OCI-LY7 (cell line): ENCODE data around the gene AKAP13.

Experiments
- EZH2phosphoT487 ChIP-seq: fragments of 200-600 bp; sonication (generic); IDR thresholded peaks from 2 replicates; pipeline ENCODE4 v1.6.1; 2018; ENCODE audit warnings: low read depth, borderline replicate concordance, mild to moderate bottlenecking, mixed run types, antibody characterized with exemption, low read length, moderate library complexity, mixed read lengths
- TF ChIP-seq, protein P1 (sequence below): fragments of 200-600 bp; sonication (generic); conservative IDR thresholded peaks from 2 replicates; pipeline ENCODE4 v1.5.1; 2014; ENCODE audit warnings: mild to moderate bottlenecking, antibody characterized with exemption, low read length, moderate library complexity, mixed read lengths

GRCh38 chr15:85386261-85386660 is 5.9 kb downstream of the AKAP13 start:
- TF ChIP-seq, protein P1, sequence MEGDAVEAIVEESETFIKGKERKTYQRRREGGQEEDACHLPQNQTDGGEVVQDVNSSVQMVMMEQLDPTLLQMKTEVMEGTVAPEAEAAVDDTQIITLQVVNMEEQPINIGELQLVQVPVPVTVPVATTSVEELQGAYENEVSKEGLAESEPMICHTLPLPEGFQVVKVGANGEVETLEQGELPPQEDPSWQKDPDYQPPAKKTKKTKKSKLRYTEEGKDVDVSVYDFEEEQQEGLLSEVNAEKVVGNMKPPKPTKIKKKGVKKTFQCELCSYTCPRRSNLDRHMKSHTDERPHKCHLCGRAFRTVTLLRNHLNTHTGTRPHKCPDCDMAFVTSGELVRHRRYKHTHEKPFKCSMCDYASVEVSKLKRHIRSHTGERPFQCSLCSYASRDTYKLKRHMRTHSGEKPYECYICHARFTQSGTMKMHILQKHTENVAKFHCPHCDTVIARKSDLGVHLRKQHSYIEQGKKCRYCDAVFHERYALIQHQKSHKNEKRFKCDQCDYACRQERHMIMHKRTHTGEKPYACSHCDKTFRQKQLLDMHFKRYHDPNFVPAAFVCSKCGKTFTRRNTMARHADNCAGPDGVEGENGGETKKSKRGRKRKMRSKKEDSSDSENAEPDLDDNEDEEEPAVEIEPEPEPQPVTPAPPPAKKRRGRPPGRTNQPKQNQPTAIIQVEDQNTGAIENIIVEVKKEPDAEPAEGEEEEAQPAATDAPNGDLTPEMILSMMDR = no peak
- TF ChIP-seq EZH2phosphoT487 = no peak
